Measurements from ENCODE around the gene PPP1R1B.

PPP1R1B gene

GRCh38 chr17:39666231-39666600, 39.5 kb downstream of the PPP1R1B start:
- no peak for DNase-seq (ENCODE audit: low spot score)
- TF ChIP-seq CTCF (IDR thresholded peaks at IDR 0.05; ENCODE audit: extremely low read depth, insufficient read depth, missing control alignments): no peak
- in situ Hi-C loops (cut with MboI; ENCODE audit: low pct_unique_long_range_greater_than_20kb, low sequenced_read_pairs, unreplicated experiment): no loop called here

GRCh38 chr17:39666601-39667261, 40.0 kb downstream of the PPP1R1B start:
- no peak for TF ChIP-seq CTCF (IDR thresholded peaks at IDR 0.05; ENCODE audit: extremely low read depth, insufficient read depth, missing control alignments)
- DNase-seq (ENCODE audit: low spot score): no peak
- in situ Hi-C loops (cut with MboI; ENCODE audit: low pct_unique_long_range_greater_than_20kb, low sequenced_read_pairs, unreplicated experiment): no loop called here

GRCh38 chr17:39667262-39667944, 40.7 kb downstream of the PPP1R1B start:
- DNase-seq (ENCODE audit: low spot score): no peak
- TF ChIP-seq CTCF (IDR thresholded peaks at IDR 0.05; ENCODE audit: extremely low read depth, insufficient read depth, missing control alignments): no peak
- in situ Hi-C loops (cut with MboI; ENCODE audit: low pct_unique_long_range_greater_than_20kb, low sequenced_read_pairs, unreplicated experiment): no loop called here

- peak; percentile 87 for TF ChIP-seq CTCF (IDR thresholded peaks at IDR 0.05; ENCODE audit: extremely low read depth, insufficient read depth, missing control alignments)
- in situ Hi-C loops (cut with MboI; ENCODE audit: low pct_unique_long_range_greater_than_20kb, low sequenced_read_pairs, unreplicated experiment): no loop called here
- DNase-seq (ENCODE audit: low spot score): peak; percentile 89
Measured at GRCh38 chr17:39667945-39668924, 41.5 kb downstream of the PPP1R1B start, which contains the start of gene PNMT. Gene PNMT, plus strand, starts transcription at chr17:39668453. Its CDS starts 23 bp downstream, at chr17:39668476.

GRCh38 chr17:39669897-39670735, 43.4 kb downstream of the PPP1R1B start:
- TF ChIP-seq CTCF (IDR thresholded peaks at IDR 0.05; ENCODE audit: extremely low read depth, insufficient read depth, missing control alignments): no peak
- in situ Hi-C loops (cut with MboI; ENCODE audit: low pct_unique_long_range_greater_than_20kb, low sequenced_read_pairs, unreplicated experiment): no loop called here
- DNase-seq (ENCODE audit: low spot score): no peak

All from GM13977 (cell line).